SK-N-MC (cell line): Measurements from ENCODE around the gene LMO1.

Experiments used
- EZH2 ChIP-seq: fragments of 200-600 bp; sonication (generic); IDR thresholded peaks from one replicate; pipeline ENCODE4 v1.6.1; 2017; ENCODE audit warnings: antibody characterized with exemption
- FOXP2 ChIP-seq: optimal IDR thresholded peaks from 2 replicates; pipeline ENCODE3; 2011; ENCODE audit warnings: mild to moderate bottlenecking, moderate library complexity; ENCODE audit not compliant: insufficient read depth; ENCODE audit errors: extremely low read length, control extremely low read depth
- POLR2AphosphoS5 ChIP-seq: IDR thresholded peaks from 2 replicates; pipeline ENCODE4 v1.6.1; 2012; ENCODE audit warnings: mild to moderate bottlenecking, low read depth, low read length, borderline replicate concordance

DNA sequence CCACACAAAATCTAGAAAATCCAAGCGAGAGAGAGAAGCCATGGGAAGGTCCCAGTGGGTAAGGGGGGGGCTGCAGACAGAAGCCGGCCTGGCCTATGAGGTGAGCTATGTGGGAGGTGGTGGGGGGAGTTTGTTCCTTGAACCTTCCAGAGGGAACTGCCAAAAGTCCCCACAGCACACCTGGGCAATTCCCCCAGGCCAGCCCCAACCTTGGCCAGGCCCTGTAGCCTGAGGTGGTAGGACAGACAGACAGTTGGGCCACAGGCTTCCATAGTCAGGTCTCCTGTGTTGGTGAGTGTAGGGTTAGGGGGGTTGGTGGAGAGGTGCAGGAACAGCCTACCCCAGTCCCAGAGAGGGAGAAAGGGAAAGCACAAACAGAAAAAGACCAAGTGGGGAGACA lies 39.0 kb downstream of the LMO1 start:
- no peak for TF ChIP-seq FOXP2
- TF ChIP-seq EZH2, result no peak
- no peak for TF ChIP-seq POLR2AphosphoS5
